Chondrocyte (in vitro differentiated cells): ENCODE data around the gene BMP6. TPM values are rescaled to one million over a fixed set of nuclear protein-coding genes. Genes with fewer than 3 reads are reported as not detected.
A peak's percentile ranks its signal among the peaks of the same experiment; 100 is the strongest.

Source experiments
- DNase-seq: peaks from one replicate; pipeline ENCODE4 v3.0.0; 2021; ENCODE audit warnings: mixed read lengths, low spot score
- H3K27ac Mint-ChIP-seq: one replicate; pipeline ENCODE4 v1.8.0; 2021; ENCODE audit warnings: mild to moderate bottlenecking, moderate library complexity, mixed read lengths; ENCODE audit not compliant: unreplicated experiment
- H3K27me3 Mint-ChIP-seq: 2 replicates; pipeline ENCODE4 v1.8.0; 2021; ENCODE audit warnings: low read depth, mixed read lengths
- H3K36me3 Mint-ChIP-seq: 2 replicates; pipeline ENCODE4 v1.8.0; 2021; ENCODE audit warnings: low read depth, mixed read lengths
- H3K4me1 Mint-ChIP-seq: 2 replicates; pipeline ENCODE4 v1.8.0; 2021; ENCODE audit warnings: low read depth, mild to moderate bottlenecking, mixed read lengths
- H3K4me3 Mint-ChIP-seq: one replicate; pipeline ENCODE4 v1.8.0; 2021; ENCODE audit warnings: mild to moderate bottlenecking, moderate library complexity, mixed read lengths; ENCODE audit not compliant: unreplicated experiment
- H3K9me3 Mint-ChIP-seq: 2 replicates; pipeline ENCODE4 v1.8.0; 2021; ENCODE audit warnings: low read depth, mixed read lengths
- CTCF ChIP-seq: fragments of 200-600 bp; sonication (generic); IDR thresholded peaks from 2 replicates; pipeline ENCODE4 v1.5.0; 2021; ENCODE audit warnings: antibody characterized with exemption, mild to moderate bottlenecking, moderate library complexity
- total RNA-seq: library from RNA; stranded (reverse); gene quantifications from 3 replicates; pipeline ENCODE4 v1.2.1, GENCODE V29; 2021

BMP6 gene
- total RNA-seq, 1 donor from 2014 or later, result 0.50 TPM

- Mint-ChIP-seq H3K9me3 (peaks cover 5% of the 10 kb centered on the region), H3K27ac (peak overlapping the region; percentile 34), H3K36me3 (no peaks in the 10 kb centered on the region), H3K4me1 (peaks cover 18% of the 10 kb centered on the region), H3K27me3 (peaks cover 19% of the 10 kb centered on the region), H3K4me3 (no peak overlapping the region)
- TF ChIP-seq CTCF, result no peak
- DNase-seq, result no peak
These were observed 32.6 kb downstream of the BMP6 start for GRCh38 chr6:7758456-7758855.

- Mint-ChIP-seq H3K9me3 (peaks cover 5% of the 10 kb centered on the region), H3K27ac (no peak overlapping the region), H3K4me3 (no peak overlapping the region), H3K36me3 (no peaks in the 10 kb centered on the region), H3K27me3 (peaks cover 16% of the 10 kb centered on the region), H3K4me1 (peaks cover 18% of the 10 kb centered on the region)
- no peak for DNase-seq
- no peak for TF ChIP-seq CTCF
These were observed 33.4 kb downstream of the BMP6 start for GRCh38 chr6:7759320-7759719.

- Mint-ChIP-seq H3K4me1 (peaks cover 18% of the 10 kb centered on the region), H3K9me3 (peaks cover 9% of the 10 kb centered on the region), H3K27me3 (peaks cover 13% of the 10 kb centered on the region), H3K36me3 (peaks cover 3% of the 10 kb centered on the region), H3K27ac (no peak overlapping the region), H3K4me3 (no peak overlapping the region)
- TF ChIP-seq CTCF, result no peak
- DNase-seq, result no peak
These were observed 35.2 kb downstream of the BMP6 start for GRCh38 chr6:7761051-7761450.

- Mint-ChIP-seq H3K27ac (no peak overlapping the region), H3K4me3 (no peak overlapping the region), H3K9me3 (peaks cover 9% of the 10 kb centered on the region), H3K27me3 (peaks cover 15% of the 10 kb centered on the region), H3K4me1 (peaks cover 16% of the 10 kb centered on the region), H3K36me3 (peaks cover 3% of the 10 kb centered on the region)
- no peak for TF ChIP-seq CTCF
- no peak for DNase-seq
These were observed 36.9 kb downstream of the BMP6 start for GRCh38 chr6:7762760-7763159.

- no peak for TF ChIP-seq CTCF
- peaks cover 3% of the 10 kb centered on the region for H3K36me3 Mint-ChIP-seq
- H3K27ac Mint-ChIP-seq, result no peak overlapping the region
- peaks cover 9% of the 10 kb centered on the region for H3K9me3 Mint-ChIP-seq
- H3K4me3 Mint-ChIP-seq, result no peak overlapping the region
- no peak for DNase-seq
- H3K27me3 Mint-ChIP-seq, result peaks cover 20% of the 10 kb centered on the region
- peaks cover 5% of the 10 kb centered on the region for H3K4me1 Mint-ChIP-seq
These were observed 38.0 kb downstream of the BMP6 start for GRCh38 chr6:7763881-7764280.
